Thoracic aorta (tissue), 2 donors: ENCODE data around the gene ABCG1. TPM values are rescaled to one million over a fixed set of nuclear protein-coding genes. Genes with fewer than 3 reads are reported as not detected.

Experiments
- ATAC-seq: fragments of 150-250 bp; one replicate; pipeline ENCODE4 v1.8.0; 2017; ENCODE audit warnings: low read depth; ENCODE audit not compliant: insufficient number of reproducible peaks, low FRiP score
- DNase-seq: peaks from one replicate; pipeline ENCODE4 v3.0.0-alpha.2; 2020; ENCODE audit warnings: low spot score
- H3K27ac ChIP-seq, 2 donors: fragments of 200-600 bp; sonication (generic); 1 replicate in 1 of 2; 2 replicates in 1 of 2; pipeline ENCODE4 v1.5.1; 2016; ENCODE audit warnings: mild to moderate bottlenecking in 2 of 2, moderate library complexity in 2 of 2
- H3K27me3 ChIP-seq: fragments of 200-600 bp; sonication (generic); replicated peaks from 2 replicates; pipeline ENCODE4 v1.6.0; 2016; ENCODE audit warnings: mild to moderate bottlenecking; ENCODE audit not compliant: insufficient read depth
- H3K36me3 ChIP-seq: fragments of 200-600 bp; sonication (generic); one replicate; pipeline ENCODE4 v1.5.1; 2016
- H3K4me1 ChIP-seq, 2 donors: fragments of 200-600 bp; sonication (generic); 1 replicate in 1 of 2; 2 replicates in 1 of 2; pipeline versions ENCODE4 v1.5.1 to v1.6.0; 2016; ENCODE audit warnings: low read depth in 2 of 2, mild to moderate bottlenecking in 1 of 2; ENCODE audit not compliant: control insufficient read depth in 1 of 2
- H3K4me3 ChIP-seq: fragments of 200-600 bp; sonication (generic); 2 replicates; pipeline ENCODE4 v1.5.1; 2016; ENCODE audit warnings: mild to moderate bottlenecking
- H3K9me3 ChIP-seq: fragments of 200-600 bp; sonication (generic); 2 replicates; pipeline ENCODE4 v1.5.1; 2016
- total RNA-seq, 2 donors: library from RNA; depleted of rRNA; stranded (reverse); fragments of >200 nt; gene quantifications; one replicate each; pipeline versions ENCODE4 v1.1.0 to v1.2.3, GENCODE V29; 2016
- TF ChIP-seq, protein P1 (sequence below): fragments of 200-600 bp; sonication (generic); IDR thresholded peaks from one replicate; pipeline ENCODE4 v1.5.1; 2019; ENCODE audit warnings: antibody characterized with exemption

ABCG1 gene
- total RNA-seq, 2 donors from 2014 or later = 15.6 to 20.6 TPM

GRCh38 chr21:42305707-42306147 lies 86.8 kb downstream of the ABCG1 start:
- DNase-seq = no peak
- TF ChIP-seq, protein P1, sequence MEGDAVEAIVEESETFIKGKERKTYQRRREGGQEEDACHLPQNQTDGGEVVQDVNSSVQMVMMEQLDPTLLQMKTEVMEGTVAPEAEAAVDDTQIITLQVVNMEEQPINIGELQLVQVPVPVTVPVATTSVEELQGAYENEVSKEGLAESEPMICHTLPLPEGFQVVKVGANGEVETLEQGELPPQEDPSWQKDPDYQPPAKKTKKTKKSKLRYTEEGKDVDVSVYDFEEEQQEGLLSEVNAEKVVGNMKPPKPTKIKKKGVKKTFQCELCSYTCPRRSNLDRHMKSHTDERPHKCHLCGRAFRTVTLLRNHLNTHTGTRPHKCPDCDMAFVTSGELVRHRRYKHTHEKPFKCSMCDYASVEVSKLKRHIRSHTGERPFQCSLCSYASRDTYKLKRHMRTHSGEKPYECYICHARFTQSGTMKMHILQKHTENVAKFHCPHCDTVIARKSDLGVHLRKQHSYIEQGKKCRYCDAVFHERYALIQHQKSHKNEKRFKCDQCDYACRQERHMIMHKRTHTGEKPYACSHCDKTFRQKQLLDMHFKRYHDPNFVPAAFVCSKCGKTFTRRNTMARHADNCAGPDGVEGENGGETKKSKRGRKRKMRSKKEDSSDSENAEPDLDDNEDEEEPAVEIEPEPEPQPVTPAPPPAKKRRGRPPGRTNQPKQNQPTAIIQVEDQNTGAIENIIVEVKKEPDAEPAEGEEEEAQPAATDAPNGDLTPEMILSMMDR = no peak

DNA sequence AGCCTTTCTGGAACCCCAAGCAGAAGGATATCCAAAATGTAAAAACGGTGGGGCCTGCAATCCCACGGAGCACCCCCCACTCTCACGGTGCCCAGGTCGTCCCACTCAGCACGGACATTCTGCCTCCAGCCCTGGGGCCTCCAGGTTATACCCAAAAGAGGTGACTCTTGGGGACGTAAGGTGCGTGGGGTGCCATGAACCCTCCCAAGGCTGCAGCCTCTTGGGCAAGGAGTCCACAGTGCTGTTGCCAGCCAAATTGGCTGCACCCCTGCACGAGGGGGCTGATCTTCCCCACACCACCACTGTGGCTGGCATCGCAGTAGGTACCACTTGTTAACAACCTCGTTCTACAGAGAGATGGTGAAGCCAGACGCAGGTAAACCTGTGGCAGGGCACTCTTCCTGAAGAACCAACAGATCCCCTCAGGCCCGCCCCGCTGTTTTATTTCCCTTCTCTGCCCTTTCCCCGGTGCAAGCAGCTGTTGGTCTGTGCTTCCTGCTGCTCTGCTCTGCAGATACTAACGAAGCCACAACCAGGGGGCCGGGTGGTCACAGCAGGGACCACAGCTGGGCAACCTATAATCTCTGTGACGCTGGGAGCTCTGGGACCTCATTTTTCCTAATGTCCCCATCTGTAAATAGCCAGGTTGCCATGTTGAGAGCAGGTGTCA lies 87.6 kb downstream of the ABCG1 start:
- no peaks in the 10 kb centered on the region for H3K27me3 ChIP-seq
- no peak overlapping the region for H3K4me3 ChIP-seq
- no peaks in the 10 kb centered on the region for H3K9me3 ChIP-seq
- no peaks in the 10 kb centered on the region for H3K4me1 ChIP-seq
- no peaks in the 10 kb centered on the region for H3K36me3 ChIP-seq
- TF ChIP-seq, protein P1 = no peak
- ATAC-seq (no peak), DNase-seq (no peak)
- H3K27ac ChIP-seq = no peak overlapping the region

More at GRCh38 chr21:42305707-42306147, 86.8 kb downstream of the ABCG1 start:
- ATAC-seq = no peak
- Histone ChIP-seq H3K4me1 (no peaks in the 10 kb centered on the region), H3K27me3 (no peaks in the 10 kb centered on the region), H3K9me3 (no peaks in the 10 kb centered on the region), H3K36me3 (no peaks in the 10 kb centered on the region), H3K4me3 (no peak overlapping the region), H3K27ac (no peak overlapping the region)

- Histone ChIP-seq H3K36me3 (no peaks in the 10 kb centered on the region), H3K4me3 (no peak overlapping the region), H3K9me3 (no peaks in the 10 kb centered on the region), H3K4me1 (no peaks in the 10 kb centered on the region), H3K27ac (no peak overlapping the region), H3K27me3 (no peaks in the 10 kb centered on the region)
- TF ChIP-seq, protein P1 = no peak
- ATAC-seq (no peak), DNase-seq (no peak)
Measured at GRCh38 chr21:42307106-42307505, 88.2 kb downstream of the ABCG1 start.

DNA sequence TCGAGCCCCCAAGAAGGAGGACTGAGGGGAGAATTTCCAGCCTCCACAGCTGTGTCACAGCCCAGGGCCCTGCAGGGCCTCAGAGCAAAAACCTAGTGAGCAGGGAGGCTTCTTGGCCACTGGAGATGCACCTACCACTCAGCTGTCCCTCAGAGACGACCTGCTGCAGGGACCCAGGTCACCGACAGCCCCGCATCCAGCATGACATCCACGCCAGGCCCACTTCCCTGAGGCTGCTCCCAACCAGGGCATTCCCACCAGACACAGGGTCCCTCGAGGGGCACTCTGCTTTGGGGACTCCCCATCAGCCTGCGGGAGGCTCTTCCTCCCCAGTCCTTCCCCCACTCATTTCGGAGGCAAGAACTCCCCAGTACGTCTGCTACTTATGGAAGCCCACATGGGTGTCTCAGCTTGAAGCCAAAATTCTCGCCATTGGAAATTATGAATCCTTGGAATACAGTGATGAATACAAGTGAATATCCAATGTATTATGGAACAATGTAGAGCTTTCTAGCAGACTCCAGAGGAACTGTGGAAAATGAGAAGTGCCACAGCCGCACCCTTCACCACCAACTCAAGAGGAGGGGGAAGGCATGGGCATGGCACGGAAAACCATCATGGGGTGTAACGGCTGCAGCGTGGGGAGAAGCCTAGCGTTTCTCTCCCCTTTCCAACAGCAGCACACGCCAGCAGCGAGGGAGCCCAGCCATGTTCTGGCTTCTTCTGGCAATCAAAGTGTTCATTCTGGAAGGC lies 89.4 kb downstream of the ABCG1 start:
- H3K27me3 ChIP-seq = no peaks in the 10 kb centered on the region
- no peak for ATAC-seq

More for the DNA sequence above, 89.4 kb downstream of the ABCG1 start:
- H3K4me3 ChIP-seq = no peak overlapping the region
- no peak for DNase-seq
- H3K4me1 ChIP-seq = no peaks in the 10 kb centered on the region
- no peak overlapping the region for H3K27ac ChIP-seq
- H3K36me3 ChIP-seq = no peaks in the 10 kb centered on the region
- TF ChIP-seq, protein P1 = no peak
- H3K9me3 ChIP-seq = no peaks in the 10 kb centered on the region
